GM23338 (cell line): ENCODE data around the gene PCK2. TPM values are rescaled to one million over a fixed set of nuclear protein-coding genes. Genes with fewer than 3 reads are reported as not detected.

Experiments used
- ATAC-seq: fragments of 200-7000 bp; cut with Tn5 transposase; 3 replicates; pipeline ENCODE4 v1.9.1; 2020
- DNase-seq: peaks from one replicate; pipeline ENCODE4 v3.0.0-alpha.2; 2015; ENCODE audit warnings: low spot score
- H2AFZ ChIP-seq: fragments of 200-600 bp; sonication (generic); 2 replicates; pipeline ENCODE4 v1.8.0; 2016; ENCODE audit warnings: antibody characterized with exemption, mild to moderate bottlenecking, moderate library complexity
- H3F3A ChIP-seq: fragments of 200-600 bp; sonication (generic); replicated peaks from 2 replicates; pipeline ENCODE4 v1.8.0; 2017; ENCODE audit warnings: antibody characterized with exemption, mixed run types, low read depth
- H3K27ac ChIP-seq: fragments of 200-600 bp; sonication (generic); 2 replicates; pipeline ENCODE4 v1.6.1; 2016; ENCODE audit warnings: low read depth
- H3K27me3 ChIP-seq: fragments of 200-600 bp; sonication (generic); 2 replicates; pipeline ENCODE4 v1.8.0; 2016; ENCODE audit warnings: mild to moderate bottlenecking, mixed run types, moderate library complexity; ENCODE audit not compliant: insufficient read depth
- H3K36me3 ChIP-seq: fragments of 200-600 bp; sonication (generic); 2 replicates; pipeline ENCODE4 v1.8.0; 2016; ENCODE audit warnings: mild to moderate bottlenecking; ENCODE audit not compliant: insufficient read depth
- H3K4me1 ChIP-seq: fragments of 200-600 bp; sonication (generic); 2 replicates; pipeline ENCODE4 v1.8.0; 2016; ENCODE audit warnings: mild to moderate bottlenecking, moderate library complexity; ENCODE audit not compliant: insufficient read depth
- H3K4me2 ChIP-seq: fragments of 200-600 bp; sonication (generic); 2 replicates; pipeline ENCODE4 v1.7.1; 2017; ENCODE audit warnings: mixed run types
- H3K4me3 ChIP-seq: fragments of 200-600 bp; sonication (generic); 2 replicates; pipeline ENCODE4 v1.6.1; 2016; ENCODE audit warnings: mixed run types
- H3K79me2 ChIP-seq: fragments of 200-600 bp; sonication (generic); replicated peaks from 2 replicates; pipeline ENCODE4 v1.8.0; 2017; ENCODE audit warnings: mild to moderate bottlenecking; ENCODE audit not compliant: insufficient read depth
- H3K9me2 ChIP-seq: fragments of 200-600 bp; sonication (generic); 2 replicates; pipeline ENCODE4 v1.8.0; 2017; ENCODE audit not compliant: insufficient read depth
- H4K20me1 ChIP-seq: fragments of 200-600 bp; sonication (generic); replicated peaks from 2 replicates; pipeline ENCODE4 v1.8.0; 2017; ENCODE audit warnings: mild to moderate bottlenecking; ENCODE audit not compliant: insufficient read depth
- H3K27ac Mint-ChIP-seq: 2 replicates; pipeline ENCODE4 v1.8.0; 2020; ENCODE audit warnings: inconsistent platforms, mild to moderate bottlenecking, moderate library complexity, mixed read lengths
- H3K27me3 Mint-ChIP-seq: 3 replicates; pipeline ENCODE4 v1.8.0; 2022; ENCODE audit warnings: low read depth, mild to moderate bottlenecking, moderate library complexity, mixed read lengths, inconsistent platforms; ENCODE audit not compliant: insufficient read depth, poor library complexity
- H3K36me3 Mint-ChIP-seq: 3 replicates; pipeline ENCODE4 v1.8.0; 2021; ENCODE audit warnings: low read depth, mild to moderate bottlenecking, inconsistent platforms, moderate library complexity, mixed read lengths
- H3K4me1 Mint-ChIP-seq: 3 replicates; pipeline ENCODE4 v1.8.0; 2020; ENCODE audit warnings: mild to moderate bottlenecking, inconsistent platforms, mixed read lengths
- H3K4me3 Mint-ChIP-seq: 3 replicates; pipeline ENCODE4 v1.8.0; 2021; ENCODE audit warnings: moderate library complexity, mild to moderate bottlenecking, inconsistent platforms, mixed read lengths
- H3K9me3 Mint-ChIP-seq: 3 replicates; pipeline ENCODE4 v1.8.0; 2020; ENCODE audit warnings: moderate library complexity, mild to moderate bottlenecking, inconsistent platforms, mixed read lengths
- CTCF ChIP-seq, 2 experiments: fragments of 200-600 bp in 1 of 2; sonication (generic) in 1 of 2; conservative IDR thresholded peaks; 2 replicates each; pipeline versions ENCODE4 v1.5.1 to v1.6.1; 2016 to 2017; ENCODE audit warnings: antibody characterized with exemption in 2 of 2, low read depth in 2 of 2, mild to moderate bottlenecking in 2 of 2, moderate library complexity in 1 of 2
- ETS1 ChIP-seq: IDR thresholded peaks from 2 replicates; pipeline ENCODE4 v1.6.1; 2016; ENCODE audit warnings: antibody characterized with exemption
- EZH2phosphoT487 ChIP-seq: fragments of 200-600 bp; sonication (generic); IDR thresholded peaks from one replicate; pipeline ENCODE4 v1.8.1; 2018; ENCODE audit warnings: antibody characterized with exemption; ENCODE audit not compliant: unreplicated experiment
- JUNB ChIP-seq: IDR thresholded peaks from one replicate; pipeline ENCODE4 v1.6.1; 2016; ENCODE audit warnings: antibody characterized with exemption; ENCODE audit not compliant: unreplicated experiment
- POLR2AphosphoS5 ChIP-seq: IDR thresholded peaks from 2 replicates; pipeline ENCODE4 v1.6.1; 2016; ENCODE audit warnings: antibody characterized with exemption, low read depth
- REST ChIP-seq: IDR thresholded peaks from one replicate; pipeline ENCODE4 v1.6.1; 2018; ENCODE audit warnings: antibody characterized with exemption; ENCODE audit not compliant: unreplicated experiment
- STAT1 ChIP-seq: IDR thresholded peaks from one replicate; pipeline ENCODE4 v1.6.1; 2016; ENCODE audit warnings: antibody characterized with exemption; ENCODE audit not compliant: unreplicated experiment
- ZNF114 ChIP-seq: fragments of 250-450 bp; sonication (Bioruptor Pico); IDR thresholded peaks from 2 replicates; pipeline ENCODE4 v1.5.0; 2020; ENCODE audit warnings: mild to moderate bottlenecking, moderate library complexity
- ZNF331 ChIP-seq: fragments of 250-450 bp; sonication (Bioruptor Pico); IDR thresholded peaks from 2 replicates; pipeline ENCODE4 v1.5.0; 2020; ENCODE audit warnings: low read depth, mild to moderate bottlenecking, moderate library complexity
- polyA plus RNA-seq: library from polyadenylated mRNA; unstranded; fragments of >200 nt; fragmentation: Nextera tagmentation; extraction: Ambion mirVana; gene quantifications from 2 replicates; pipeline ENCODE4 v1.2.1, GENCODE V29; 2016
- total RNA-seq: library from RNA; depleted of rRNA; stranded (reverse); fragments of >200 nt; shearing (Covaris generic); gene quantifications from 2 replicates; pipeline ENCODE4 v1.2.3, GENCODE V29; 2014

Gene PCK2
- total and polyA plus RNA-seq, 2 experiments from 2014 or later = 53.5 to 103 TPM

- Histone ChIP-seq H3K4me3 (peak overlapping the region; percentile 83; the same call in 1 of the 2 replicates), H3K4me1 (peaks cover 19% of the 10 kb centered on the region), H3K36me3 (no peaks in the 10 kb centered on the region), H3K79me2 (no peaks in the 10 kb centered on the region), H2AFZ (no peak overlapping the region), H4K20me1 (no peaks in the 10 kb centered on the region), H3K4me2 (peak overlapping the region; percentile 95; the same call in 1 of the 2 replicates), H3K27me3 (peaks cover 14% of the 10 kb centered on the region; the same call in 1 of the 2 replicates), H3F3A (peaks cover 15% of the 10 kb centered on the region; the same call in 1 of the 2 replicates), H3K27ac (no peak overlapping the region), H3K9me2 (no peaks in the 10 kb centered on the region)
- H3K4me3 Mint-ChIP-seq = peak overlapping the region; percentile 76; the same call in 2 of the 3 replicates
- no peaks in the 10 kb centered on the region for H3K9me3 Mint-ChIP-seq
- H3K27ac Mint-ChIP-seq = no peak overlapping the region
- DNase-seq (peak; percentile 90), ATAC-seq (peak; percentile 43)
- TF ChIP-seq POLR2AphosphoS5 = 0 out of 2 replicates have a peak, but pooled peaks have one; percentile 23
- no peak for TF ChIP-seq STAT1
- no peak for TF ChIP-seq ZNF114 (CRISPR knock-in tag)
- TF ChIP-seq ZNF331 = no peak
- H3K36me3 Mint-ChIP-seq = no peaks in the 10 kb centered on the region; the same call in 2 of the 3 replicates
- peaks cover 31% of the 10 kb centered on the region for H3K27me3 Mint-ChIP-seq
- peaks cover 44% of the 10 kb centered on the region for H3K4me1 Mint-ChIP-seq
Measured at GRCh38 chr14:24079491-24080141, 14.5 kb upstream of the PCK2 start.

- Histone ChIP-seq H3K27me3 (peaks cover 14% of the 10 kb centered on the region; the same call in 1 of the 2 replicates), H3F3A (peaks cover 15% of the 10 kb centered on the region; the same call in 1 of the 2 replicates), H3K4me1 (peaks cover 19% of the 10 kb centered on the region), H3K36me3 (no peaks in the 10 kb centered on the region), H3K27ac (no peak overlapping the region), H3K4me3 (peak overlapping the region; percentile 83), H3K9me2 (no peaks in the 10 kb centered on the region), H3K79me2 (no peaks in the 10 kb centered on the region), H4K20me1 (no peaks in the 10 kb centered on the region), H2AFZ (peak overlapping the region; percentile 94; the same call in 1 of the 2 replicates), H3K4me2 (peak overlapping the region; percentile 95)
- no peak for DNase-seq
- no peak for ATAC-seq
- Mint-ChIP-seq H3K36me3 (no peaks in the 10 kb centered on the region; the same call in 2 of the 3 replicates), H3K4me3 (peak overlapping the region; percentile 76), H3K27ac (no peak overlapping the region), H3K4me1 (peaks cover 44% of the 10 kb centered on the region), H3K9me3 (no peaks in the 10 kb centered on the region), H3K27me3 (peaks cover 35% of the 10 kb centered on the region)
- TF ChIP-seq ETS1 (no peak), POLR2AphosphoS5 (no peak), JUNB (no peak), REST (no peak), EZH2phosphoT487 (no peak), ZNF114 (CRISPR knock-in tag) (no peak), CTCF (conservative IDR thresholded peaks at IDR 0.05; ENCODE audit: low read depth in 2 of 2) (no peak)
Measured at GRCh38 chr14:24080142-24080530, 14.0 kb upstream of the PCK2 start.
